Measurements from ENCODE around the gene TEX50.
"Not testable (repeated sequence)": the region's sequence is repeated elsewhere in the genome, so short reads cannot be mapped to it uniquely, and the experiment has no call there.

Gene TEX50

DNA sequence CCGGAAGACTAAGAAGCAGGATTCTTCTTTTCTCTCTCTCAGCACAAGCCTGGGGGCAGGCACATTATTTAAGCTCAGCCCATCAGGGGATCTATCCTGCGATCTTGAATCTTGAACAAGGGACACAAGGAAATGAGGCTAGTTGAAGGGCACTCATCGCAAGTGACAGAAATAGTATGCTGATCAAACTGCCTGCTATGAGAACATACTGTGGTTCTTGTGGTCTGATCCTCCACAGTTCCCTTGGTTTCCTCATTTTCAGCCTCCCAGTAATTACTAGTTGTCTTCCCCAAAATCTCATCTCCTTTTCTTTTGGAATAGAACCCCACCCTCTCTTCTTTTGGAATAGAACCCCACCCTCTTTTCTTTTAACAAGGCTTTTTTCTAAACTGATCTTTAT lies 28.0 kb downstream of the TEX50 start:
- no peak for DNase-seq

DNA sequence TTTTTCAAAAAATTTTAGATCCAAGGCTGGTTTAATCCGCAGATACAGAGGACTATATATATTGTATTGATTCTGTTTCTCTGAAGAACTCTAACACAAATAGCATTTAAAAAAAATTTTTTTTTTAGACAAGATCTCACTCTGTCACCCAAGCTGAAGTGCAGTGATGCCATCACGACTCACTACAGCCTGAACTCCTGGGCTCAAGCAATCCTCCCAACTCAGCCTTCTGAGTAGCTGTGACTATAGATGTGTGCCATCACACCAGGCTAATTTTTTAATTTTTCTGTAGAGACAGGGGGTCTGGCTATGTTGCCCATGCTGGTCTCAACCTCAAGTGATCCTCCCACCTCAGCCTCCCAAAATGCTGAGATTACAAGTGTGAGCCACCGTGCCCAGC lies 31.5 kb downstream of the TEX50 start:
- no peak for DNase-seq

DNA sequence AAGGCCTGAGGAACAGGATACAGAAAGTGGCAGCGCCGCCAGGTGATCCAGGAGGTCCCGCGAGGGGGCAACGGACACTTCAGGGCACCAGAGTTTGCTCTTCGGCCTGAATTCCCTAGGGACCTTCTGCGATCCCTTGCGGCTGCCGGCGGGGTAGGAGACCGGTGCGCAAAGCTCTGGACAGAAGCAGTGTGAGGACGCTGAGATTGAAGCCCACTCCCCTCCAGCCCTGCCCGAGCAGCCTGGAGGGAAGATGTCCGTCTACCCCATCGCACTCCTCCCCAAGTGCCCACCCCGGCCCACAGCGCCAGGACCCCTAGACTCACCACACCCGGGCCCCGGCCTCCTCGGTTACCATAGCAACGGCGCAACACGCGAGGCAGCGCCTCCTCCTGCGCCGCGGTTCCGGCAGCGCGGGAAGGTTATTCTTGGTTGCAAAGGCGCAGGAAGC lies 34.4 kb downstream of the TEX50 start, which contains the start of gene ANKRD45:
TSS of gene ANKRD45 (minus strand) at position 361 of the 451 bp plus-strand sequence. CDS start 10,433 bp downstream, outside the sequence.
- DNase-seq: peak in 1 of 6 experiments; percentile 6

DNA sequence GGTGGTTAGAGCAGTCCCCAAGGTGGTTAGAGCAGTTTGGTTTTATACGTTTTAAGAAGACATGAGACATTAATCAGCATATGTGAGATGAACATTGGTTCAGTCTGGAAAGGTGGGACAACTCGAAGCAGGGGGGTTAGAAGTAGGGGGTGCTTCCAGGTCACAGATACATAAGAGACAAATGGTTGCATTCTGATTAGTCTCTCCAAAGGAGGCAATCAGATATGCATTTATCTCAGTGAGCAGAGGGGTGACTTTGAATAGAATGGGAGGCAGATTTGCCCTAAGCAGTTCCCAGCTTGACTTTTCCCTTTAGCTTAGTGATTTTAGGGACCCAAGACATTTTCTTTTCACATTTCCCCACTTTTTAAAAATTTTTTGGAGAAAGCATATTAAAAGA lies 39.4 kb downstream of the TEX50 start:
- not testable (repeated sequence) for DNase-seq

DNA sequence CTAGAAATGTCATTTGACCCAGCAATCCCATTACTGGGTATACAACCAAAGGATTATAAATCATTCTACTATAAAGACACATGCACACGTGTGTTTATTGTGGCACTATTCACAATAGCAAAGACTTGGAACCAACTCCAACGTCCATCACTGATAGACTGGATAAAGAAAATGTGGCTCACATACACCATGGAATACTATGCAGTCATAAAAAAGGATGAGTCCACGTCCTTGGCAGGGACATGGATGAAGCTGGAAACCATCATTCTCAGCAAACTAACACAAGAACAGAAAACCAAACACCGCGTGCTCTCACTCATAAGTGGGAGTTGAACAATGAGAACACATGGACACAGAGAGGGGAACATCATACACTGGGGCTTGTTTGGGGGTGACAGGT lies 45.0 kb downstream of the TEX50 start:
- DNase-seq: not testable (repeated sequence)

DNA sequence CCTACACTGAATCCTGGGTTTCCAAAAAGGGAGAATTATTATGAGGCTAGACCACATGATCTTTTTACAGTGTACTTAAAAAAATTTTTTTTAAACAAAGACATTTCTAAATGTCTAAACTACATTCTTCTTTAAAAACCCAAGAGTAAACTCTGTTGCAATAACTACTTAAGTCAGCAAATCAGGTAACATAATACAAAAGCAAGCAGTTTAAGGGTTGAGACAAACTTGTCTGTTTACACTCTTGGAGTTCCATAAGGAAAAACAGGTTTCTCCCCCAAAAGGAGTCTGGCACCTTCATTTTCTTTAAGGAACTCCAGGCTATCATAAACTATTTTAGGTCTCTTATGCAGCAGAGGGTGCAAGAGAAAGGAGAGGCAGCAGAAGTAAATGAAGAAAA lies 47.0 kb downstream of the TEX50 start:
- DNase-seq: no peak

DNA sequence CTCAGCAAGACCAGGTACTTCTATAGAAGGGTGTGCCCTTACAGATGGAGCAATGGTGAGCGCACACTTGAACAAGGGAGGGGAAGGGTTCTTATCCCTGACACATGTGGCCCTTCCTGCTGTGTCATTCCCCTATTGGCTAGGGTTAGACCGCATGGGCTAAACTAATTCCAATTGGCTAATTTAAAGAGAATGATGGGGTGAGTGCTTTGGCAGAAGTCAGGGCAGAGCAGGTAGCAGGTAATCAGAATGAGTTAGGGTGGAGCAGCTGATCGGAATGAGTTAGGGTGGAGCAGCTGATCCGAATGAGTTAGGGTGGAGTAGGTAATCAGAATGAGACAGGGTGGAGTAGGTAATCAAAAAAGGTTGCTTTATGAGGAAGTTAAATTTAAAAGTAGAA lies 48.7 kb downstream of the TEX50 start:
- DNase-seq: not testable (repeated sequence)

DNA sequence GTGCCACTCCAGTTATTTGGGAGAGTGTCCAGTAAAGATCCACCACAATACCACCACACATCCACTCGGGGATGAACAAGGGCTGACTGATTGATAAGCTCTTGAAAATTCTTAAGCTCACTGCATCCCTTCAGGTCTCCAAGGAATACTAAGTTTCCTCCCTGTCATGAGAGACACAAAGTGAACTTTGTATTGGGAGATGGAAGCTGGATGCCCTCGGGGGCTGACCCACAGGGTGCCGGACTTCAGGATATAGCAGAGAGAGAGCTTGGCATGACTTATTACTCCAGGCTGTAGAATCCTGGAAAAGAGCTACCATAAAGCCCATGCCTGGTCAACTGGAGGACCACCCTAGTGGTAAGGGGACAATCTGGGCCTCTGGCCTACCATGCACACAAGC lies 50.0 kb downstream of the TEX50 start:
- DNase-seq: not testable (repeated sequence)
